GM12801 (cell line): ENCODE data around the gene TBX10.

ENCODE experiments used
- TF ChIP-seq, protein P1 (sequence below): IDR thresholded peaks from one replicate; pipeline ENCODE4 v1.5.1; 2011; ENCODE audit warnings: control low read depth; ENCODE audit not compliant: insufficient read length; ENCODE audit errors: extremely low read depth

TBX10 gene

DNA sequence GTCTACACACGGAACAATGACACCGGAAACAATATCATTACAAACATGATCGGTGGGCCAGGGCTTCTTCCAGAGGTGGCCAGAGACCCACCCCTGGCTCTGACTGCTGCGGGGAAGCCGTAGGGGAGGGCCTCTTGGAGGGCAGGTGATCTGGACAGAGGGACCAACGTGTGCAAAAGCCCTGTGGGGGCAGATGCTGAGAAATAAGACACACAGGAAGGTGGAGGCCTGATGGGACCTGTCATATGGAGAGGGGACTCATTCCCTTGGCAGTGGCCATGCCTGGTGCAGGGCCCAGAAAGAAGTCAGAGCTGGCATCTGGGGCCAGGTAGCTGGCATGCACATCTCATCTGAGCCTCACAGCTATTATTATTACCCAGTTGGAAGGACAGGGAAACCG is 33.8 kb upstream of the TBX10 start:
- TF ChIP-seq, protein P1, sequence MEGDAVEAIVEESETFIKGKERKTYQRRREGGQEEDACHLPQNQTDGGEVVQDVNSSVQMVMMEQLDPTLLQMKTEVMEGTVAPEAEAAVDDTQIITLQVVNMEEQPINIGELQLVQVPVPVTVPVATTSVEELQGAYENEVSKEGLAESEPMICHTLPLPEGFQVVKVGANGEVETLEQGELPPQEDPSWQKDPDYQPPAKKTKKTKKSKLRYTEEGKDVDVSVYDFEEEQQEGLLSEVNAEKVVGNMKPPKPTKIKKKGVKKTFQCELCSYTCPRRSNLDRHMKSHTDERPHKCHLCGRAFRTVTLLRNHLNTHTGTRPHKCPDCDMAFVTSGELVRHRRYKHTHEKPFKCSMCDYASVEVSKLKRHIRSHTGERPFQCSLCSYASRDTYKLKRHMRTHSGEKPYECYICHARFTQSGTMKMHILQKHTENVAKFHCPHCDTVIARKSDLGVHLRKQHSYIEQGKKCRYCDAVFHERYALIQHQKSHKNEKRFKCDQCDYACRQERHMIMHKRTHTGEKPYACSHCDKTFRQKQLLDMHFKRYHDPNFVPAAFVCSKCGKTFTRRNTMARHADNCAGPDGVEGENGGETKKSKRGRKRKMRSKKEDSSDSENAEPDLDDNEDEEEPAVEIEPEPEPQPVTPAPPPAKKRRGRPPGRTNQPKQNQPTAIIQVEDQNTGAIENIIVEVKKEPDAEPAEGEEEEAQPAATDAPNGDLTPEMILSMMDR: no peak

DNA sequence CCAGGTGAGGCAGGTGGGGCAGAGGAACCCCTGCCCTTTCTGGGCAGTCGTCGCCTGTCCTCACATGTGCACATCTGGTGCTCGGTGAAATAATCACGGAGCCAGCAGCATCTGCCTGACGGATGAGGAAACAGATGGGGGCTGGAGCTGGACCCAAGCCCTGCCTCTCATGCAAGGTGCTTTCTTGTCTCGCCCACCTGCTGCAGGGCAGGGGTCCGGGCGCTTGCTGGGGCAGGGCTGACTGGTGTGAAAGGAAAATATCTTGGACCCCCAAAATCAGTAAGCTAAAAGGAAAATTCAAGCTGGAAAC is 31.6 kb upstream of the TBX10 start:
- TF ChIP-seq, protein P1: no peak

DNA sequence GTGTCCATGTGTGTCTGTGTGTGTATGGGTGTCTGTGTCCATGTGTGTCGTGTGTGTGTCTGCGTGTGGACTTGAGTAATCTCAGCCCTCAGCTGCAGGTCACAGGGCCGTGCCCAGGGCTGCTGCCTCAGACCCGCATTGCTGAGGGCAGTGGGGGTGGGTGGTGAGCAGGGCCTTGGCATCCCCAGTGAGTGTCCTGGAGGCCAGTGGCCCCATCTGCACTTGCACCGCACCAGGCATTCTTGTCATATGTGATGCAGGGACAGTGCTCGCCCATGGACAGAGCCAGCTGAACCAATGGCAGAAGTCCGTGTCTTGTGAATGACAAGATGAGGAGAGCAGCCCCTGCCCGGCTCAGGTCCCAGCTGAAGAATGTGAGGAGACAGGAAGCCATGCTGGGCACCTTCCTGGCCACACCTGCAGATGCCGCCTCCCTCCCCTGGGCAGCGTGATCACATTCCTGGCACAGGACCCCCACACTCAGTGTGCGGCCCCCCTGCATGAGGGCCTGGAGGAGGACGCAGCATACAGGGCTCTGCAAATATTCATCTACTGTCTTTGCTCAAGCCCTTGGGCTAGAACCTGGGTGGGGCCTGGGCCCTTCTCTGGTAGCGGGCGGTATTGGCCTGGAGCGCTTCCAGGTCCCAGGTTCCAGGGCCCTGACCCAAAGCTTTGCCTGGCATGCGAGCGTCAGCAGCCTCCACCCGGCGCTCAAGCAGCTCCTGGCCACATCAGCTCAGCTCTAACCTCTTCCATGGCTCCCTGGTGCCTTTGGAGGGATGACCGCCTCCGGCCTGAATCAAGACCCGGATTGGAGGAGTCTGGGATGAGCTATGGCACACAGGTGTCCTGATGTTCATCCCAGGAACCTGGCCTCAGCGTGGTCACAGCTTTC is 31.0 kb upstream of the TBX10 start:
- TF ChIP-seq, protein P1: no peak

DNA sequence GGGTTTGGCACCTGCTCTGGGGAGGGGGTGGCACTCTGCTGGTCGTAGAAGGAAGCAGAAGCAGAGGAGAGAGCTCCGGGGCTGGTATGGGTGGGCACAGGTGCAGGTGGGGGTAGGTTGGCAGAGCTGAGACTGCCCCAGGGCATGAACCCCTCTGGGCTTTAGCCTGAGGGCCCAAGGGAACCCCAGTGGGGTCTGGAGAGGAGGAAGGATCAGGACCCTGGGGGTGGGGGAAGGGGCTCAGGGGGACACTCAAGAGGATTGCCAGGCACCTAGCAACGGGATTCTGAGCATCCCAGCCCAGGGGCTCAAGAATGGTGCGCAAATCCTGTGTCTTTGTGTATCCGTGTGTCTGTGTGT is 28.6 kb upstream of the TBX10 start:
- TF ChIP-seq, protein P1: no peak

DNA sequence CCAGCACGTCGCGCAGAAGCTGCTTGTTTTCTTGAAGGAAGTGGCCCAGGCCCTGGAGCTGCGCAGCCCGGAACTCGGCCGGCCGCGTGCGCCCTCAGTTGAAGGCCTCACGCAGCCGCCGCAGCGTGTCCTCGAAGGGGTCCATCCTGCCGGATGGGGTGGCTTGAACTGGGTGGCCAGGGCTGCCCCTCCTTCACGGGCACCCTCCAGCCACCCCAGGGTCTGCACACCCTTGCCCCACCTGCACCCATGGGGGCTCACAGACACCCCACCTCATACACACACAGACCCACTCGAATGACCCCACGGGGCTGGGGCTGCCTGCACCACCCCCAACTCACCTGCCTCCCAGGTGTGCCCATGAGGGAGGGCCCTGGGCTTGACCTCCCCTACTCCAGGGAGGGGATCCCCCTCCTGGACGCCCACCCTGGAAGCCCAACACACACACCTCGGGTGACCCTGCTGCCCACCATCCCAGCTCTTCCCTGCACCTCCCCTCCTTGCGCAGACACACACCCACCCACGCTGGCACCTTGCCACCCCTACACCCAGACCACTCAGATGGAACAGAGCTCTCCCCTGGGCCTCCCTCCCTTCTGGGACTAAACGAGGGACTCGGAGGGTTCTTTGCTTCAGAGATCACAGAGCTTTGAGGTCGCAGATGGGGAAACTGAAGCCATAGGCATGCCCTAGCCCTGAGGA is 28.1 kb upstream of the TBX10 start:
- TF ChIP-seq, protein P1: no peak

DNA sequence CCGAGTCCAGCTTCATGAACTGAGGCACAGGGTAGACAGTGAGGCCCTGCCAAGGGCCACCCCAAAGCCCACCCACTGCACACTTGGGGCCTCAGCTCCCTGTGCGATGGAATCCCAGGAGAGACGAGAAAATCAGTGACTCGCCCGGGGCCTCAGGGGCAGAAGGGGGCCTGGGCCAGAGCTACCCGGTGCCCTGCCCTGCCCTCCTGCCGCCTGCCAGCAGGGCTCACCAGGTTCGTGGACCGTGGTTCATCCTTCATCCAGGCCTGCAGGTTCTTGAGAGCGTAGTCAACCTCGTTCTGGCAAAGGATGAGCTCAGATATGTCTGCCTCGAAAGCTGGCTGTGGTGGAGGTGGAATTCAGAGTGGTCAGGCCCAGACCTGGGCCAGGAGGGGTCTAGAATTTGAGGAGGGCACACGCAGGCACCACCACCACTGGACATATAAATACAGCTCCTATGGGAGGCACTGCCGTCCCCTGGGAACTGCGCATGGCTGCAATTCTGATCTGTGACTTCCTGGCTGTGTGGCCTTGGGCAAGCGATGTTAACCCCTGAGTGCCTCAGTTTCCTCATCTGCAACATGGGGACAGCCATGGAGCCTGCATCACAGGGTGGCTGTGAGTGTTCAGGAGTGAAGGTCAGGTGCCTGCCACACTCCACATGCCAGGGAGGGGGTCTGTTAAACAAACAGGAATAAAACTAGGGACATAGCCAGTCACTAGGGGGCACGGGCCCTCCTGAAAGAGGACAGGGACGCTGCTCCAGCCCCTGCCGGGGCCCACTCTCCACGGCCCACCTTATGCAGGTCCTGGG is 27.3 kb upstream of the TBX10 start:
- TF ChIP-seq, protein P1: no peak

DNA sequence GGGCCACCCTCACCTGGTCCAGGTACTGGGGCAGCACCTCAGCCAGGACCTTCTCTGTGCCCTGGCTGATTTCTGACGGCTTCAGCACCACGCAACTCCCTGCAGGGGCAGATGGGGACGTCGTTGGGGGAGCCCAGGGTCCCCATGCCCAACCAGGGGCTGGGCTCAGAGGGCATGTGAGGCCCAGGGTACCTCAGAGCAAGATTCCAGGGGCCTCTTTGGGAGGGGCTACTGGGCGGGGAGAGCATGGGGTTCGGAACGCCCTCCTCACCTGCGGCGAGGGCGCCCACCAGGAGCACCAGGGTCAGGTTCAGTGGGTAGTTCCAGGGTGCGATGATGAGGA is 26.7 kb upstream of the TBX10 start:
- TF ChIP-seq, protein P1: no peak
